GM23248 (cell line): Measurements from ENCODE around the gene MYO1H.

Experiments
- EZH2 ChIP-seq: fragments of 200-600 bp; sonication (generic); IDR thresholded peaks from 2 replicates; pipeline ENCODE4 v1.6.1; 2018; ENCODE audit warnings: antibody characterized with exemption, mild to moderate bottlenecking; ENCODE audit not compliant: insufficient read depth, poor library complexity, severe bottlenecking
- EZH2phosphoT487 ChIP-seq: fragments of 200-600 bp; sonication (generic); IDR thresholded peaks from 2 replicates; pipeline ENCODE4 v1.6.1; 2018; ENCODE audit warnings: antibody characterized with exemption, moderate library complexity, mild to moderate bottlenecking, low read depth; ENCODE audit not compliant: insufficient read depth

GRCh38 chr12:109329686-109330085, 18.0 kb upstream of the MYO1H start:
- TF ChIP-seq EZH2 (no peak), EZH2phosphoT487 (no peak)
